ENCODE data around the gene GRK4.
A peak's percentile ranks its signal among the peaks of the same experiment; 100 is the strongest.

Gene GRK4

GRCh38 chr4:3074846-3075651, 111.7 kb downstream of the GRK4 start:
- no peak for TF ChIP-seq POLR2A (IDR thresholded peaks at IDR 0.05; ENCODE audit: low read depth, low read length)
- DNase-seq (ENCODE audit: insufficient read length, low spot score) (peak; percentile 24), FAIRE-seq (no peak)

- DNase-seq (ENCODE audit: insufficient read length, low spot score) (no peak), FAIRE-seq (no peak)
- no peak for TF ChIP-seq POLR2A (IDR thresholded peaks at IDR 0.05; ENCODE audit: low read depth, low read length)
These were observed 112.2 kb downstream of the GRK4 start for GRCh38 chr4:3075652-3075981.

- FAIRE-seq = no peak
These were observed 114.4 kb downstream of the GRK4 start for GRCh38 chr4:3077796-3078195.

GRCh38 chr4:3079694-3080123, 116.3 kb downstream of the GRK4 start:
- DNase-seq (ENCODE audit: insufficient read length, low spot score) = no peak

More at GRCh38 chr4:3077796-3078195, 114.4 kb downstream of the GRK4 start:
- TF ChIP-seq POLR2A (IDR thresholded peaks at IDR 0.05; ENCODE audit: low read depth, low read length) = no peak
- no peak for DNase-seq (ENCODE audit: insufficient read length, low spot score)

GRCh38 chr4:3082925-3083515, 119.6 kb downstream of the GRK4 start:
- no peak for FAIRE-seq
- no peak for TF ChIP-seq POLR2A (IDR thresholded peaks at IDR 0.05; ENCODE audit: low read depth, low read length)
- DNase-seq (ENCODE audit: insufficient read length, low spot score) = no peak

More at GRCh38 chr4:3079694-3080123, 116.3 kb downstream of the GRK4 start:
- FAIRE-seq = no peak
- TF ChIP-seq POLR2A (IDR thresholded peaks at IDR 0.05; ENCODE audit: low read depth, low read length) = no peak

- no peak for TF ChIP-seq POLR2A (IDR thresholded peaks at IDR 0.05; ENCODE audit: low read depth, low read length)
- DNase-seq (ENCODE audit: insufficient read length, low spot score) (no peak), FAIRE-seq (no peak)
These were observed 120.4 kb downstream of the GRK4 start for GRCh38 chr4:3083732-3084131.

GRCh38 chr4:3085948-3086670, 122.7 kb downstream of the GRK4 start:
- DNase-seq (ENCODE audit: insufficient read length, low spot score) (no peak), FAIRE-seq (no peak)
- TF ChIP-seq POLR2A (IDR thresholded peaks at IDR 0.05; ENCODE audit: low read depth, low read length) = no peak

GRCh38 chr4:3087115-3087797, 123.9 kb downstream of the GRK4 start:
- FAIRE-seq (no peak), DNase-seq (ENCODE audit: insufficient read length, low spot score) (no peak)
- no peak for TF ChIP-seq POLR2A (IDR thresholded peaks at IDR 0.05; ENCODE audit: low read depth, low read length)
